Ovary (tissue), 3 donors: ENCODE measurements around the gene PSMB10.

Experiments used
- CTCF ChIP-seq, 3 donors: fragments of 450-650 bp in 2 of 3; fragments of 200-600 bp in 1 of 3; IDR thresholded peaks; one replicate each; pipeline versions ENCODE4 v1.5.1 to v1.8.0; 2016 to 2022; ENCODE audit warnings: antibody characterized with exemption in 3 of 3, mild to moderate bottlenecking in 1 of 3
- EP300 ChIP-seq: sonication (generic); formaldehyde crosslinking; IDR thresholded peaks from one replicate; pipeline ENCODE4 v1.6.1; 2017; ENCODE audit warnings: antibody characterized with exemption
- POLR2A ChIP-seq: fragments of 450-650 bp; IDR thresholded peaks from one replicate; pipeline ENCODE4 v1.6.1; 2017; ENCODE audit warnings: antibody characterized with exemption, mild to moderate bottlenecking, moderate library complexity
- donor health status: DM: no; HTN: no; CAD: no.

DNA sequence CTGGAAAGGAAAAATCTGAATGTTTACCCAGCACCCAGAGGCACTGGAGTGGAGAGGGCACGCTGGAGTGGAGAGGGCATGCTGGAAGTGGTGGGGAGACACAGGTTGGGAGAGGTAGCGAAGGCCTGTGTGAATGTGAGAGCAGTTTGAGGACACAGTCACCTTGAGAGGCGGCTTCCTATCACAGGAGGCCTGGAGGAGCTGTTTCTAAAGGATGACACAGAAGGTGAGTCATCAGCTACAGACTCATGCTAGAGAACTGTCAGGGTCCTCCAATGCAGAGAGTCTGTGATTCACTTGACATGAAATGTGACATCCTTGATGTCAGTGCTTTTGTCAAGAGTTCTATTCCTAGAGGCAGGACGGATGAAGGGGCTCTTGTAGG lies 18.8 kb downstream of the PSMB10 start:
- TF ChIP-seq CTCF (IDR thresholded peaks at IDR 0.05) (no peak), POLR2A (no peak), EP300 (no peak)
